ENCODE data around the gene EGFL8.
"Not testable (repeated sequence)": the region's sequence is repeated elsewhere in the genome, so short reads cannot be mapped to it uniquely, and the experiment has no call there.

Gene EGFL8

GRCh38 chr6:32185681-32186131 is 21.3 kb downstream of the EGFL8 start:
- DNase-seq = peak; percentile 72

- not testable (repeated sequence) for DNase-seq
Measured at GRCh38 chr6:32186151-32186840, 21.9 kb downstream of the EGFL8 start.

- no peak for DNase-seq
Measured at GRCh38 chr6:32187009-32187709, 22.8 kb downstream of the EGFL8 start.

- DNase-seq = not testable (repeated sequence)
Measured at GRCh38 chr6:32187725-32188380, 23.5 kb downstream of the EGFL8 start.

- DNase-seq = no peak
Measured at GRCh38 chr6:32188381-32189068, 24.1 kb downstream of the EGFL8 start.

GRCh38 chr6:32189069-32189741 is 24.8 kb downstream of the EGFL8 start:
- DNase-seq = no peak

GRCh38 chr6:32189742-32190053 is 25.3 kb downstream of the EGFL8 start:
- no peak for DNase-seq

GRCh38 chr6:32190054-32190851 is 25.9 kb downstream of the EGFL8 start, which contains the start of gene PBX2:
Gene PBX2 (minus strand): TSS chr6:32190202. CDS start chr6:32189915, 287 bp downstream.
- DNase-seq = peak; percentile 57

GRCh38 chr6:32190911-32191677 is 26.7 kb downstream of the EGFL8 start:
- no peak for DNase-seq

- DNase-seq = no peak
Measured at GRCh38 chr6:32191696-32192607, 27.6 kb downstream of the EGFL8 start.

GRCh38 chr6:32192608-32193039 is 28.2 kb downstream of the EGFL8 start, which contains the start of gene GPSM3:
Gene GPSM3 (minus strand): TSS chr6:32192643. CDS start chr6:32192513, 130 bp downstream.
- no peak for DNase-seq

GRCh38 chr6:32193096-32193495 is 28.7 kb downstream of the EGFL8 start:
- not testable (repeated sequence) for DNase-seq

- no peak for DNase-seq
Measured at GRCh38 chr6:32194388-32194787, 30.0 kb downstream of the EGFL8 start.

- DNase-seq = no peak
Measured at GRCh38 chr6:32194825-32195651, 30.6 kb downstream of the EGFL8 start.

GRCh38 chr6:32195652-32195901 is 31.2 kb downstream of the EGFL8 start:
- peak; percentile 100 for DNase-seq

- peak; percentile 81 for DNase-seq
Measured at GRCh38 chr6:32195902-32196681, 31.7 kb downstream of the EGFL8 start.

- no peak for DNase-seq
Measured at GRCh38 chr6:32196682-32197616, 32.6 kb downstream of the EGFL8 start.
